GM18517 (cell line): ENCODE results near the gene GPER1.
"Not testable (repeated sequence)": the region's sequence is repeated elsewhere in the genome, so short reads cannot be mapped to it uniquely, and the experiment has no call there.

Experiments used
- ATAC-seq: cut with Tn5 transposase; IDR thresholded peaks from one replicate; pipeline ENCODE4 v1.9.1; 2021; ENCODE audit warnings: mild to moderate bottlenecking, moderate library complexity; ENCODE audit not compliant: unreplicated experiment

Gene GPER1

GRCh38 chr7:1101563-1102431 lies 13.9 kb downstream of the GPER1 start:
- no peak for ATAC-seq

- no peak for ATAC-seq
Observed at GRCh38 chr7:1103009-1103788, 15.3 kb downstream of the GPER1 start.

GRCh38 chr7:1103789-1104515 lies 16.0 kb downstream of the GPER1 start:
- no peak for ATAC-seq

GRCh38 chr7:1104516-1105179 lies 16.7 kb downstream of the GPER1 start:
- no peak for ATAC-seq

GRCh38 chr7:1105189-1105588 lies 17.3 kb downstream of the GPER1 start:
- no peak for ATAC-seq

- no peak for ATAC-seq
Observed at GRCh38 chr7:1106063-1106792, 18.3 kb downstream of the GPER1 start.

- ATAC-seq: no peak
Observed at GRCh38 chr7:1106793-1107421, 19.0 kb downstream of the GPER1 start.

- ATAC-seq: no peak
Observed at GRCh38 chr7:1108264-1108920, 20.5 kb downstream of the GPER1 start.

GRCh38 chr7:1109581-1110310 lies 21.8 kb downstream of the GPER1 start:
- ATAC-seq: no peak

- no peak for ATAC-seq
Observed at GRCh38 chr7:1110358-1110757, 22.4 kb downstream of the GPER1 start.

- ATAC-seq: no peak
Observed at GRCh38 chr7:1111156-1111555, 23.2 kb downstream of the GPER1 start.

- no peak for ATAC-seq
Observed at GRCh38 chr7:1112109-1112508, 24.2 kb downstream of the GPER1 start.

- no peak for ATAC-seq
Observed at GRCh38 chr7:1112625-1113547, 25.0 kb downstream of the GPER1 start.

GRCh38 chr7:1113548-1113885 lies 25.6 kb downstream of the GPER1 start:
- ATAC-seq: no peak

- ATAC-seq: no peak
Observed at GRCh38 chr7:1114088-1114487, 26.2 kb downstream of the GPER1 start.

GRCh38 chr7:1114505-1114904 lies 26.6 kb downstream of the GPER1 start:
- ATAC-seq: no peak

- not testable (repeated sequence) for ATAC-seq
Observed at GRCh38 chr7:1115171-1116045, 27.5 kb downstream of the GPER1 start.
